CD14-positive monocyte (primary cell): Measurements from ENCODE around the gene UGGT1. TPM values are rescaled to one million over a fixed set of nuclear protein-coding genes. Genes with fewer than 3 reads are reported as not detected.

ENCODE experiments used
- DNase-seq, 3 donors: peaks; one replicate each; pipeline ENCODE4 v3.0.0-alpha.2; 2011 to 2022
- H2AFZ ChIP-seq: 2 replicates; pipeline ENCODE4 v1.6.0; 2012; ENCODE audit warnings: mild to moderate bottlenecking, low read depth, low read length, inconsistent platforms; ENCODE audit not compliant: insufficient read depth, poor library complexity, severe bottlenecking
- H3K27ac ChIP-seq, 2 donors: 1 replicate in 1 of 2; 2 replicates in 1 of 2; pipeline ENCODE4 v1.5.1; 2012 to 2013; ENCODE audit warnings: low read length in 2 of 2, control low read depth in 1 of 2, inconsistent platforms in 1 of 2, low read depth in 1 of 2, mild to moderate bottlenecking in 1 of 2
- H3K27me3 ChIP-seq, 2 donors: one replicate each; pipeline versions ENCODE4 v1.6.0 to v1.6.1; 2011 to 2013; ENCODE audit warnings: low read length in 2 of 2; ENCODE audit not compliant: control insufficient read depth in 2 of 2, insufficient read depth in 2 of 2
- H3K36me3 ChIP-seq, 2 donors: replicated peaks in 1 of 2; 1 replicate in 1 of 2; 2 replicates in 1 of 2; pipeline versions ENCODE4 v1.5.1 to v1.6.1; 2012 to 2013; ENCODE audit warnings: low read length in 2 of 2, control low read depth in 1 of 2, inconsistent platforms in 1 of 2, mild to moderate bottlenecking in 1 of 2; ENCODE audit not compliant: insufficient read depth in 2 of 2, control insufficient read depth in 1 of 2
- H3K4me1 ChIP-seq, 2 donors: 1 replicate in 1 of 2; 2 replicates in 1 of 2; pipeline versions ENCODE4 v1.5.1 to v1.6.1; 2012 to 2013; ENCODE audit warnings: low read length in 2 of 2, control low read depth in 1 of 2, inconsistent platforms in 1 of 2, mild to moderate bottlenecking in 1 of 2, moderate library complexity in 1 of 2; ENCODE audit not compliant: insufficient read depth in 2 of 2, control insufficient read depth in 1 of 2
- H3K4me2 ChIP-seq: replicated peaks from 2 replicates; pipeline ENCODE3; 2012; ENCODE audit warnings: low read length, moderate library complexity, mild to moderate bottlenecking; ENCODE audit not compliant: poor library complexity, severe bottlenecking; ENCODE audit errors: extremely low read depth
- H3K4me3 ChIP-seq, 3 experiments: fragments of 200-600 bp in 1 of 3; sonication (generic) in 1 of 3; replicated peaks in 1 of 3; 1 replicate in 2 of 3; 2 replicates in 1 of 3; pipeline ENCODE4 v1.5.1; 2011 to 2013; ENCODE audit warnings: low read length in 3 of 3, mild to moderate bottlenecking in 3 of 3, control low read depth in 2 of 3, low read depth in 2 of 3, inconsistent platforms in 1 of 3, moderate library complexity in 1 of 3
- H3K79me2 ChIP-seq: 2 replicates; pipeline ENCODE4 v1.6.0; 2012; ENCODE audit warnings: mild to moderate bottlenecking, control low read depth, inconsistent platforms, low read length, moderate library complexity; ENCODE audit not compliant: insufficient read depth
- H3K9ac ChIP-seq: 2 replicates; pipeline ENCODE4 v1.6.0; 2017; ENCODE audit warnings: low read length, mild to moderate bottlenecking; ENCODE audit not compliant: insufficient read depth, poor library complexity, severe bottlenecking
- H3K9me3 ChIP-seq, 2 donors: replicated peaks in 1 of 2; 1 replicate in 1 of 2; 2 replicates in 1 of 2; pipeline versions ENCODE4 v1.5.1 to v1.6.1; 2012 to 2013; ENCODE audit warnings: low read length in 2 of 2, control low read depth in 1 of 2; ENCODE audit not compliant: control insufficient read depth in 1 of 2, insufficient read depth in 1 of 2
- H4K20me1 ChIP-seq: 2 replicates; pipeline ENCODE4 v1.6.0; 2012; ENCODE audit warnings: mild to moderate bottlenecking, low read length, control low read depth, moderate library complexity; ENCODE audit not compliant: insufficient read depth
- H3K27ac Mint-ChIP-seq, 7 donors: one replicate each; pipeline ENCODE4 v1.8.0; 2020; ENCODE audit warnings: mild to moderate bottlenecking in 7 of 7, mixed read lengths in 7 of 7, moderate library complexity in 6 of 7, inconsistent platforms in 2 of 7
- H3K27me3 Mint-ChIP-seq, 3 donors: one replicate each; pipeline ENCODE4 v1.8.0; 2021 to 2022; ENCODE audit warnings: low read depth in 3 of 3, mild to moderate bottlenecking in 3 of 3, mixed read lengths in 3 of 3, moderate library complexity in 3 of 3, inconsistent platforms in 1 of 3
- H3K36me3 Mint-ChIP-seq, 2 donors: one replicate each; pipeline ENCODE4 v1.8.0; 2020; ENCODE audit warnings: mixed read lengths in 2 of 2, inconsistent platforms in 1 of 2, mild to moderate bottlenecking in 1 of 2
- H3K4me1 Mint-ChIP-seq: one replicate; pipeline ENCODE4 v1.8.0; 2020; ENCODE audit warnings: mild to moderate bottlenecking, mixed read lengths
- H3K4me3 Mint-ChIP-seq, 2 donors: one replicate each; pipeline ENCODE4 v1.8.0; 2020; ENCODE audit warnings: mild to moderate bottlenecking in 2 of 2, mixed read lengths in 2 of 2, moderate library complexity in 1 of 2
- H3K9me3 Mint-ChIP-seq, 7 donors: one replicate each; pipeline ENCODE4 v1.8.0; 2020 to 2022; ENCODE audit warnings: mixed read lengths in 7 of 7, mild to moderate bottlenecking in 6 of 7, moderate library complexity in 6 of 7, inconsistent platforms in 2 of 7
- CTCF ChIP-seq: fragments of 200-600 bp; IDR thresholded peaks from one replicate; pipeline ENCODE4 v1.8.0; 2022; ENCODE audit warnings: antibody characterized with exemption, mild to moderate bottlenecking
- WGBS: methylation state at CpG from one replicate; pipeline ENCODE4 v1.1.5; 2013; ENCODE audit warnings: missing lambda C conversion rate; ENCODE audit not compliant: insufficient coverage; 5-methylcytosine and 5-hydroxymethylcytosine counted together
- intact Hi-C, 2 donors: fragments of 100-400 bp; cut with micrococcal nuclease; formaldehyde crosslinking; loops; one replicate each; pipeline versions ENCODE4 v1.15.0 to v1.15.1; 2023
- polyA plus RNA-seq, 3 donors: library from polyadenylated mRNA; depleted of rRNA in 1 of 3; unstranded in 2 of 3; stranded (reverse) in 1 of 3; fragments of 300-500 nt in 2 of 3; fragments of >200 nt in 1 of 3; fragmentation: Illumina TruSeq in 2 of 3; gene quantifications; 1 replicate in 2 of 3; 2 replicates in 1 of 3; pipeline ENCODE4 v1.2.3, GENCODE V29; 2012 to 2021

UGGT1 gene
- polyA plus RNA-seq, 3 donors: 8.7 to 15.8 (median 13.8) TPM

- H3K27me3 Mint-ChIP-seq: no peaks in the 10 kb centered on the region
- H3K9me3 ChIP-seq: no peaks in the 10 kb centered on the region
- no peaks in the 10 kb centered on the region for H4K20me1 ChIP-seq
- no peak for TF ChIP-seq CTCF
- H3K4me1 Mint-ChIP-seq: peaks cover 20% of the 10 kb centered on the region
- no peak for DNase-seq
- H3K36me3 ChIP-seq: peaks cover 55 to 86% of the 10 kb centered on the region in 2 donors
- H2AFZ ChIP-seq: no peak overlapping the region
- no peak overlapping the region for H3K4me3 Mint-ChIP-seq
- H3K4me1 ChIP-seq: peaks cover 16 to 19% of the 10 kb centered on the region in 2 donors
- peak overlapping the region in 1 of 2 donors; percentile 28 for H3K27ac ChIP-seq
- no peak overlapping the region for H3K9ac ChIP-seq
- no peaks in the 10 kb centered on the region for H3K79me2 ChIP-seq
- peaks cover 67 to 76% of the 10 kb centered on the region in 2 donors for H3K36me3 Mint-ChIP-seq
- peak overlapping the region in 4 of 7 donors; percentile 20 to 61 (median 32) for H3K27ac Mint-ChIP-seq
- WGBS: 100% methylated on average over 2 of the region's 3 CpGs
- H3K9me3 Mint-ChIP-seq: no peaks in the 10 kb centered on the region
- no peak overlapping the region for H3K4me2 ChIP-seq
- intact Hi-C loops: no loop called here
- H3K4me3 ChIP-seq: no peak overlapping the region
- H3K27me3 ChIP-seq: no peaks in the 10 kb centered on the region
Measured at GRCh38 chr2:128157644-128158043, 66.6 kb downstream of the UGGT1 start.

GRCh38 chr2:128158176-128158575, 67.2 kb downstream of the UGGT1 start:
- intact Hi-C loops: no loop called here
- Histone ChIP-seq H2AFZ (no peak overlapping the region), H3K4me2 (no peak overlapping the region), H3K9me3 (no peaks in the 10 kb centered on the region), H4K20me1 (no peaks in the 10 kb centered on the region), H3K27ac (peak overlapping the region in 1 of 2 donors; percentile 28), H3K4me1 (peaks cover 22 to 25% of the 10 kb centered on the region in 2 donors), H3K36me3 (peaks cover 51 to 80% of the 10 kb centered on the region in 2 donors), H3K4me3 (no peak overlapping the region), H3K27me3 (no peaks in the 10 kb centered on the region), H3K79me2 (no peaks in the 10 kb centered on the region), H3K9ac (no peak overlapping the region)
- TF ChIP-seq CTCF: no peak
- Mint-ChIP-seq H3K36me3 (peaks cover 62 to 72% of the 10 kb centered on the region in 2 donors), H3K27me3 (no peaks in the 10 kb centered on the region), H3K4me3 (no peak overlapping the region), H3K27ac (peak overlapping the region in 2 of 7 donors; percentile 20 to 61), H3K9me3 (no peaks in the 10 kb centered on the region), H3K4me1 (peaks cover 25% of the 10 kb centered on the region)
- WGBS: no CpG with 5 or more reads among the region's 1 CpG
- DNase-seq: no peak
